Spinal cord (tissue), 10 donors: ENCODE measurements around the gene TBXAS1. TPM values are rescaled to one million over a fixed set of nuclear protein-coding genes. Genes with fewer than 3 reads are reported as not detected.

Experiments
- DNase-seq, 6 donors: peaks; one replicate each; pipeline versions ENCODE4 v3.0.0 to v3.0.0-alpha.2; 2013 to 2015; ENCODE audit warnings: low spot score in 6 of 6, low read depth in 4 of 6
- H3K27ac ChIP-seq: one replicate; pipeline ENCODE4 v1.5.1; 2013; ENCODE audit warnings: low read depth, low read length, control low read depth
- H3K27me3 ChIP-seq: one replicate; pipeline ENCODE4 v1.6.1; 2013; ENCODE audit warnings: low read length; ENCODE audit not compliant: control insufficient read depth, insufficient read depth
- H3K36me3 ChIP-seq: one replicate; pipeline ENCODE4 v1.6.1; 2013; ENCODE audit warnings: low read length; ENCODE audit not compliant: control insufficient read depth, insufficient read depth
- H3K4me1 ChIP-seq: one replicate; pipeline ENCODE4 v1.6.1; 2013; ENCODE audit warnings: low read length; ENCODE audit not compliant: control insufficient read depth, insufficient read depth
- H3K4me3 ChIP-seq: one replicate; pipeline ENCODE4 v1.5.1; 2013; ENCODE audit warnings: low read depth, low read length, control low read depth
- H3K9me3 ChIP-seq: one replicate; pipeline ENCODE4 v1.6.1; 2013; ENCODE audit warnings: low read length; ENCODE audit not compliant: control insufficient read depth, insufficient read depth
- WGBS: methylation state at CpG from one replicate; pipeline ENCODE4 v1.1.5; 2013; ENCODE audit warnings: missing lambda C conversion rate; ENCODE audit not compliant: insufficient coverage; 5-methylcytosine and 5-hydroxymethylcytosine counted together
- polyA plus RNA-seq, 2 donors: library from polyadenylated mRNA; unstranded; fragments of 120-200 nt; gene quantifications; one replicate each; pipeline ENCODE4 v1.2.1, GENCODE V29; 2013; ENCODE audit not compliant: insufficient read length in 2 of 2
- total RNA-seq, 2 donors: library from RNA; depleted of rRNA in 1 of 2; stranded (reverse); fragments of 120-200 nt in 1 of 2; fragments of >200 nt in 1 of 2; gene quantifications; one replicate each; pipeline versions ENCODE4 v1.2.3 to v1.2.4, GENCODE V29; 2013 to 2014
- donor health status: healthy.

The TBXAS1 gene
- total and polyA plus RNA-seq, 4 donors: 8.1 to 11.9 (median 10.3) TPM

DNA sequence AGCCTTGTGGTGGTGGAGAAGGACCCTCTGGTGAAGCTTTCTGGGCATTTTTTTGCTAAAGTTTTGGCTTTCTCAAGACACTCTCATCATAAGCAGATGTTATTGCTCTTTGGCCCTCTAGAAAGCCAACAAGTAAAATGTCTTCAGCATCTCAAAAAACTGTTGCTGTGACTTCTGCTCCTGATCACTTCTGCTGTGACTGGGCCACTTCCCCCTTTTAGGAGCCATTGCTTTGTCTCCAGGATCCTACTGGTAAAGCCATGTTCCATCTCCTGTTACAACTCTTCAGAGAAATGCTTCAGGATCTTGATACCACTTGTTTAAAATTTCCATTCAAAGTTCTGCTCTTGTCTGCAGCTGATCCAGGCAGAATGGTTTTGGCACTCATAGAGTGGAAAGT is 222.8 kb downstream of the TBXAS1 start:
- Histone ChIP-seq H3K36me3 (no peaks in the 10 kb centered on the region), H3K9me3 (no peaks in the 10 kb centered on the region), H3K4me1 (no peaks in the 10 kb centered on the region), H3K27ac (no peak overlapping the region), H3K4me3 (no peak overlapping the region), H3K27me3 (no peaks in the 10 kb centered on the region)
- no peak for DNase-seq

DNA sequence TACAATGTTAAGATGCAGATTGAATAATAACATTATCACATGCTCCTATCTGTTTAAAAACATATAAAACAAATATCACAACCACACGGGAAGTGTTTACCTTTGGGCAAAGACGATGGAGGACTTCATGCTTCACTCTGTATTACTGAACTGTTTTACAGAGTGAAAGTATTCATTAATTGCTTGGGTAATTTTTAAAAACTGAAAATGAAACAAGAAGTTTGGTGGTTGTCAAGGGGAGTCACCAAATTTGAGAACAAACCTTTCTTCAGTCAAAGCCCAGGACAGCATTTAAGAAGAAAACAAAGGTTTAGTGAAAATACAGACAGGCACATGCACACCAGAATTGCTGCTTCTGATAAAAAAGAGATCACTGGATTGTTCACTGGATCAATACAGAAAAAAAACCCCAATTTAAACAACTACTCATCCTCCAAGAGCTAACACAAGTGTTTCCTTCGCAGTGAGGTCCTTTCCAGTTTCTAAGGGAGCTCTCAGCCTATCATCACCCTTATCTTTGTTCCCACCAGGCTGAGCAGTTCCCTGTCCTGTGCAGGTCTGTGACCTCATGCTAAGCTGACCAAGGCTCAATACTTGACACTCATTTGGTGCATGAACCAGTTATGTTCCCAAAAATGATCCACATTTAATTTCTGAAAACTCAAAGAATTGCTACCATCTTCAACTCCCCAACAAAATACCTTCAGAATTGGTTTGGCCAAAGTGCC is 224.9 kb downstream of the TBXAS1 start:
- no peak for DNase-seq
- H3K9me3 ChIP-seq: no peaks in the 10 kb centered on the region
- 94% methylated on average over 1 of the region's 3 CpGs for WGBS

DNA sequence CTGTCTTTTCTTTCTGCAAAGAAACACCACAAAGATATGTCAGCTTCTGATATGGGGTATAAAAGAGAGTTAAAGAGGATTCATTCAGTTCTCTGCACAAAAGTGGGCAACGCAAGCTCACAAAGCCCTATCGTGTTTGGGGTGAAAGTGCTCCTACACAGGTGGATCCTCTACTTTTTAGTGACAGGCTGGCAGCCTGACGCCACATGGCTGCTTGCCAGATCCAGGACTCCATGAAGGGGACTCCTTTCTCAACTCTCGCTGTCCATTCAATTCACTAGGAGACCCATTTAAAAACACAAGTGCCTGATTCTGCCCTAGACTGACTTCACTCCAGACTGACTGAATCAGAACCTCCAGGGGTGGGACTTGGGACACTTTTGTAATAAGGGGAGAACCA is 225.7 kb downstream of the TBXAS1 start:
- H3K4me3 ChIP-seq: no peak overlapping the region
- no peaks in the 10 kb centered on the region for H3K9me3 ChIP-seq
- WGBS: 65% methylated on average over 2 of the region's 4 CpGs
- no peaks in the 10 kb centered on the region for H3K36me3 ChIP-seq
- no peaks in the 10 kb centered on the region for H3K4me1 ChIP-seq
- H3K27me3 ChIP-seq: no peaks in the 10 kb centered on the region
- no peak overlapping the region for H3K27ac ChIP-seq
- DNase-seq: no peak

More for the DNA sequence above, 224.9 kb downstream of the TBXAS1 start:
- no peak overlapping the region for H3K4me3 ChIP-seq
- H3K4me1 ChIP-seq: no peaks in the 10 kb centered on the region
- no peak overlapping the region for H3K27ac ChIP-seq
- no peaks in the 10 kb centered on the region for H3K27me3 ChIP-seq
- no peaks in the 10 kb centered on the region for H3K36me3 ChIP-seq

DNA sequence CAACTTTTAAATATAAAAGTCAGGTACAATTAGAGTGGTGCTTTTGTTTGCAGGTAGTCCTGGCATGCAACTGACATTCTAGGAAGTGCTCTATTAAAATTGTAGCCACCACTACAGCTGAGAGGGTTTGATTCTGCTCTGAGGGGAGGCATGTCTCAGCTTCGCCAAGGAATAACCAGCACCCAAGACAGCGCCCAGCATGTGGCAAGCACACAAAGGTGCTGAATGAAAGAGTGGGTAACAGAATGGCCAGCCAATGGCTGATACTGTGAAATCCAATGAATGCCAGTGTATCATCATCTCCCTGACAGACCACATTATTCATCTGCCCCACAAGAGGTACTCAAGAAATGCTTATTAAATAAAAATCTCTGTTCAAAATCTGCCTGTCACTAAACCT is 226.8 kb downstream of the TBXAS1 start:
- 100% methylated on average over 2 of the region's 2 CpGs for WGBS
- no peak for DNase-seq
- H3K27ac ChIP-seq: no peak overlapping the region
- no peaks in the 10 kb centered on the region for H3K36me3 ChIP-seq
- no peaks in the 10 kb centered on the region for H3K4me1 ChIP-seq
- no peaks in the 10 kb centered on the region for H3K27me3 ChIP-seq
- no peaks in the 10 kb centered on the region for H3K9me3 ChIP-seq
- H3K4me3 ChIP-seq: no peak overlapping the region

DNA sequence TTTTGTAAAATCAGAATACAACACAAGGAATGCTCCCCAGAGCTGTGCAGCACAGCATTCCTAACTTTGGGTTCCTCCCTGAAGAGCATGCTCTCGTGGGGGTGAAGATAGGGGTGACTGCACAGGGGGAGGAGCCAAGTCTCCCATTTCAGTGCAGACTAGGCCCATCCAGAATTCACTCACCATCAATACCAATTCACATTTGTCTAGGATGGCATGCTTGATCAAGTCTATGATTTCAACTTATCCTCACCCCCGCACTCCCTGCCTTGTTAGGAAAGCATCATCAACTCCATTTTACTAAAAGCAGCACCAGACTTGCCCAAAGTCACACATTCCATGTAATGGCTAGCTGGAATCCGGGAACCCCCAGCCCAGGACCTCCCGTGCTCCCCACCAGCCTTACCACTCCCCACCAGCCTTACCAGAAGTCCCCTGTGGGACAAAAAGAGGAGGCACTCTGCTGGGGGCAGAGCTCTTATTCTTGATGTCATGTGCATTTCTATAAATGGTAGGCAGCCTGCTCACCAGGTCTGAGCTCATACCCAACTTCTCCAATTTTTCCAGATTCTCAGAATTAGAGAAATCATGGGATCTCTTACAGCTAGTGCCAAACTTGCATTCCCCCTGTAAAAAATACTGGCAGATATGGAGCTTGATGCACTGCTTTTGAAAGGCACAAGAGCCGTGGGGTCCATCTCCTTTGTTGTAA is 227.5 kb downstream of the TBXAS1 start:
- H3K27ac ChIP-seq: no peak overlapping the region
- no peaks in the 10 kb centered on the region for H3K36me3 ChIP-seq
- peaks cover under 1% of the 10 kb centered on the region for H3K4me1 ChIP-seq
- DNase-seq: no peak
- no peaks in the 10 kb centered on the region for H3K9me3 ChIP-seq
- no peaks in the 10 kb centered on the region for H3K27me3 ChIP-seq
- no peak overlapping the region for H3K4me3 ChIP-seq
- WGBS: 94% methylated on average over 3 of the region's 5 CpGs

DNA sequence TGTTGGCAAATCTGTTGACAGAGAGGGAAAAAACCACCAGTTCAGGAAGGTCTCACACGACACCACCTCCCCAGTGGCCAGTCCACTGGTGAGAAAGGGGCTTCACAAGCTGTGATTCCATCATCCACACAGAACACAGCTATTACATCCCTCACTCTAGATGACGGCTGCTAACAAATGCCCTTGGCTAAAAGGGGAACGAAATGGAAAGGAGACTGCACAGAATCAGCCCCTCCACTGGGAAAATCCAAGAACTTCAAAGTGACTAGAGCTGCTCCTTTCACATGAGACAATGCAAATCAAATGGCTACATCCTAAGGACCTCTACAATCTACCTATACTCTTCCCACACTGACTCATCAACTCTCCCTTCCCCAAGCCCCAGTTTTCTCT is 228.1 kb downstream of the TBXAS1 start:
- Histone ChIP-seq H3K27me3 (no peaks in the 10 kb centered on the region), H3K4me1 (peaks cover 6% of the 10 kb centered on the region), H3K4me3 (no peak overlapping the region), H3K36me3 (no peaks in the 10 kb centered on the region), H3K27ac (no peak overlapping the region), H3K9me3 (no peaks in the 10 kb centered on the region)
- 93% methylated on average over 3 of the region's 3 CpGs for WGBS
- no peak for DNase-seq

DNA sequence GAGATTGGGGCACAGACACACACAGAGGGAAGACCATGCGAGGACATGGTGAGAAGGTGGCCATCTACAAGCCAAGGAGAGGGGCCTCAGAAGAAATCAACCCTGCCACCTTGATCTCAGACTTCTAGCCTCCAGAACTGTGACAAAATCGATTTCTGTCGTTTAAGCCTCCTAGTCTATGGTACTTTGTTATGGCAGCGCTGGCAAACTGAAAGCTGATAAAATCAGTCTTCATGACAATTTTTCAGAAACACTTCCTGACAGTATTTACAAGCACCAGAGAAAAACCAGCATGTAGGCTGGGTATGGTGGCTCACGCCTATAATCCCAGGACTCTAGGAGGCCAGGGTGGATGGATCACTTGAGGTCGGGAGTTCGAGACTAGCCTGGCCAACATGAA is 229.5 kb downstream of the TBXAS1 start:
- Histone ChIP-seq H3K36me3 (no peaks in the 10 kb centered on the region), H3K27me3 (peaks cover 6% of the 10 kb centered on the region), H3K4me3 (no peak overlapping the region), H3K9me3 (no peaks in the 10 kb centered on the region), H3K27ac (no peak overlapping the region), H3K4me1 (peaks cover 8% of the 10 kb centered on the region)
- 92% methylated on average over 2 of the region's 7 CpGs for WGBS
- no peak for DNase-seq

DNA sequence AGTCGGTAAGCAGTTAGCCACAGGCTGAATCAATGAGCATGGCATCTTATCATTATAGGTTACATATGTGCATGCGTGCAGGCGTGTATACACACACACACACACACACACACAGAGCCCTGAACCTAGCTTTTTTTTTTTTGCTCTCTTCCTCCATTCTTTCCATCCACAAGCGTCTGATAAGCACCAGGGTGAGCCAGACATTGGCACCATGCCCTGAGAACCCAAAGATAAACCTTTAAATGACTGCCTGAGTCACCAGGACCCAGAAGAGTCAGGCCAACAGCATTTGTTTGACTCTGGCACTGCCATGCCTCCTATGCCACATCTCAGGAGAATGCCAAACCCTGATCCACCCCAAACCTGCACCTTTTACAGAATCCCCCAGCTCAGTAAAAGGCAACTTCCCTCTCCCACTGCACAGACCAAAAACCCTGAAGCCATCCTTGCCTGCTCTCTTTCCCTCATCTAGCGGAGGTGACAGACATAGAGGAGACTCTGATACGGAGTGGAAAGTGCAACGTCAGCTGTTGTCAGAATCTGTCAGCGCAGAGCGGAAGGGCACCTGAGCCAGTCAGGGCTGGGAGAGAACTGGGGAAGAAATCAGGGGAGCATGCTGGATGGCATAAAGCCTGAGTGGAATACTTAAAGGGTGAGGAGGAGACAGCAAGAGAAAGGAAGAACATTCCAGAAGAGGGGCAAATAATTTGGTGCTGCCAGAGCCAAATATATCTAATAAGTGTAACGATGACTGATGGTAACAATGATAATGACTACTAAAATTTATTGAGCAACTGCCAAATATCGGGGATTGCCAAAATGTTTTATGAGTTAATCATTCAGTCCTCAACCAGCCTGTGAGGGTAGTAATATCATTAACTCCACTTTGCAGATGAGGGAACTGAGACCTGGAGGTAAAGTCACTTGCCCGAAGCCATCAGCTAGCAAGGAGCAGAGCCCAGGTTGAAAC is 230.5 kb downstream of the TBXAS1 start:
- no peaks in the 10 kb centered on the region for H3K9me3 ChIP-seq
- no peak for DNase-seq
- no peak overlapping the region for H3K27ac ChIP-seq
- H3K4me1 ChIP-seq: peaks cover 8% of the 10 kb centered on the region
- H3K4me3 ChIP-seq: no peak overlapping the region
- 82% methylated on average over 8 of the region's 12 CpGs for WGBS
- H3K27me3 ChIP-seq: peaks cover 8% of the 10 kb centered on the region
- no peaks in the 10 kb centered on the region for H3K36me3 ChIP-seq

DNA sequence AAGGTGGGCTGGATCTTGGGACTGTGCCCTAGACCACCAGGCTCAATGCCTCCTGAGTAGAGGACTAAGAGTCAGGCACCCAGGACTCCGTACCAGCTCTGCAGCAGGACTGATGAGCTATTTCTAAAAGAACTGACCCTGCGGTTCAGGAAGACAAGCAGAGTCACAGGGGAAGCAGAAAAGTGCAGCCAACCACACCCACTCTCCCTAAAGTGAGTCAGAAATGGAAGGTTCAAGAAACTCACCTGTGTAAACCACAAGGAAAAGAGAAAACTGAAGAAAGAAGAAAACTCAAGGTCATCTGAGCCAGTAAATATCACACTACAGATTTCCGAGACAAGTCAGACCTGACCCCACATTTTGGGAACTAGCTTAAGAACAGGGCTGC is 231.2 kb downstream of the TBXAS1 start:
- Histone ChIP-seq H3K36me3 (no peaks in the 10 kb centered on the region), H3K9me3 (no peaks in the 10 kb centered on the region), H3K4me1 (peaks cover 8% of the 10 kb centered on the region), H3K27me3 (peaks cover 8% of the 10 kb centered on the region), H3K4me3 (no peak overlapping the region), H3K27ac (no peak overlapping the region)
- WGBS: 87% methylated on average over 3 of the region's 3 CpGs
- DNase-seq: no peak
